K562 (cell line): ENCODE measurements around the gene C1orf122. TPM values are rescaled to one million over a fixed set of nuclear protein-coding genes. Genes with fewer than 3 reads are reported as not detected.

Experiments
- CHAMP1 ChIP-seq: fragments of 450-650 bp; IDR thresholded peaks from 2 replicates; pipeline ENCODE4 v1.6.1; 2016; ENCODE audit warnings: mild to moderate bottlenecking
- CREM ChIP-seq: IDR thresholded peaks from 2 replicates; pipeline ENCODE4 v1.6.1; 2014; ENCODE audit warnings: antibody characterized with exemption, low read depth
- CTCFL ChIP-seq: IDR thresholded peaks from 2 replicates; pipeline ENCODE4 v1.6.1; 2011; ENCODE audit warnings: borderline replicate concordance, low read depth, mild to moderate bottlenecking, moderate library complexity, low read length; ENCODE audit not compliant: insufficient read depth, poor library complexity, severe bottlenecking
- E2F4 ChIP-seq: sonication (generic); formaldehyde crosslinking; IDR thresholded peaks from 2 replicates; pipeline ENCODE4 v1.8.0; 2022; ENCODE audit warnings: mild to moderate bottlenecking, low read depth, missing genetic modification reagents
- ELK1 ChIP-seq: sonication (generic); formaldehyde crosslinking; IDR thresholded peaks from 2 replicates; pipeline ENCODE4 v1.8.1; 2022; ENCODE audit warnings: missing genetic modification reagents
- EP400 ChIP-seq: fragments of 450-650 bp; IDR thresholded peaks from 2 replicates; pipeline ENCODE4 v1.6.1; 2017; ENCODE audit warnings: antibody characterized with exemption, mild to moderate bottlenecking, moderate library complexity
- ESRRB ChIP-seq: fragments of 250-450 bp; sonication (Bioruptor Pico); IDR thresholded peaks from 2 replicates; pipeline ENCODE4 v1.5.0; 2020; ENCODE audit warnings: mild to moderate bottlenecking, moderate library complexity, borderline replicate concordance
- MAFK ChIP-seq: IDR thresholded peaks from 2 replicates; pipeline ENCODE4 v1.6.1; 2011; ENCODE audit warnings: low read length, improper control_type of control experiment
- MXI1 ChIP-seq: IDR thresholded peaks from 2 replicates; pipeline ENCODE4 v1.6.1; 2011; ENCODE audit warnings: low read depth, mild to moderate bottlenecking, improper control_type of control experiment, low read length
- SAP30 ChIP-seq: fragments of 200-600 bp; sonication (generic); IDR thresholded peaks from 2 replicates; pipeline ENCODE4 v1.6.1; 2012; ENCODE audit warnings: borderline replicate concordance, low read depth, mild to moderate bottlenecking, moderate library complexity, low read length, control low read depth, inconsistent platforms; ENCODE audit not compliant: insufficient read depth, poor library complexity, severe bottlenecking
- TCFL5 ChIP-seq: fragments of 250-450 bp; sonication (Bioruptor Pico); conservative IDR thresholded peaks from 2 replicates; pipeline ENCODE4 v1.6.1; 2021; ENCODE audit warnings: mild to moderate bottlenecking, moderate library complexity, matching md5 sums
- THAP12 ChIP-seq: fragments of 250-450 bp; sonication (Bioruptor Pico); IDR thresholded peaks from 2 replicates; pipeline ENCODE4 v1.9.0; 2021; ENCODE audit warnings: mild to moderate bottlenecking, inconsistent platforms
- U2AF2 ChIP-seq: fragments of 200-400 bp; formaldehyde crosslinking; optimal IDR thresholded peaks from 2 replicates; pipeline ENCODE3; 2017; ENCODE audit warnings: low read depth, mild to moderate bottlenecking, low read length
- WHSC1 ChIP-seq: IDR thresholded peaks from one replicate; pipeline ENCODE4 v1.6.1; 2012; ENCODE audit warnings: low read length, control low read depth, inconsistent platforms
- XRCC5 ChIP-seq: fragments of 200-400 bp; formaldehyde crosslinking; IDR thresholded peaks from 2 replicates; pipeline ENCODE4 v1.6.1; 2017; ENCODE audit warnings: low read depth, mild to moderate bottlenecking, low read length
- ZBTB1 ChIP-seq: sonication (generic); formaldehyde crosslinking; IDR thresholded peaks from 2 replicates; pipeline ENCODE4 v1.8.1; 2023; ENCODE audit warnings: missing genetic modification reagents, low read depth, mild to moderate bottlenecking, borderline replicate concordance
- ZNF354B ChIP-seq: fragments of 250-450 bp; sonication (Bioruptor Pico); IDR thresholded peaks from 2 replicates; pipeline ENCODE4 v1.4.0; 2020
- ZNF717 ChIP-seq: fragments of 250-450 bp; sonication (Bioruptor Pico); IDR thresholded peaks from 2 replicates; pipeline ENCODE4 v1.5.0; 2021
- polyA plus RNA-seq, 8 experiments: library from polyadenylated mRNA; depleted of rRNA in 4 of 8; stranded (reverse) in 5 of 8; unstranded in 3 of 8; fragments of >200 nt; fragmentation: Nextera tagmentation in 2 of 8; fragmentation: Illumina TruSeq in 1 of 8; extraction: Ambion mirVana in 2 of 8; extraction: Trizol in 1 of 8; gene quantifications; 2 replicates each; pipeline versions ENCODE4 v1.2.1 to v1.2.3, GENCODE V29; 2011 to 2014; ENCODE audit warnings: inconsistent platforms in 1 of 8, missing spikeins in 1 of 8
- total RNA-seq, 7 experiments: library from RNA; depleted of rRNA in 6 of 7; stranded (reverse); fragments of >200 nt in 6 of 7; fragmentation: Illumina TruSeq in 2 of 7; extraction: Trizol in 2 of 7; gene quantifications; 2 replicates each; pipeline versions ENCODE4 v1.2.1 to v1.2.3, GENCODE V29; 2011 to 2021; ENCODE audit warnings: low replicate concordance in 1 of 7

Gene C1orf122
- total and polyA plus RNA-seq, 9 of the 15 experiments (the other 6 are each of a cell fraction or from before 2014, with no cell fraction given) = 3.6 to 70.9 (median 17.3) TPM

GRCh38 chr1:37807555-37808368 lies at the start of gene C1orf122, which contains the start of gene YRDC (continued):
- TF ChIP-seq CTCFL (peak; percentile 22), ZNF354B (no peak), TCFL5 (no peak), CHAMP1 (no peak), XRCC5 (no peak), ELK1 (no peak), ESRRB (CRISPR knock-in tag) (no peak), E2F4 (CRISPR knock-in tag) (no peak), MAFK (no peak), CREM (peak; percentile 96), MXI1 (peak; percentile 66; the same call in 1 of the 2 replicates), WHSC1 (no peak), ZNF717 (CRISPR knock-in tag) (no peak), THAP12 (CRISPR knock-in tag) (peak; percentile 59), SAP30 (peak; percentile 91), U2AF2 (no peak), ZBTB1 (0 out of 2 replicates have a peak, but pooled peaks have one; percentile 29), EP400 (peak; percentile 76; the same call in 1 of the 2 replicates)
